ENCODE results near the gene TGFBR3. TPM values are rescaled to one million over a fixed set of nuclear protein-coding genes. Genes with fewer than 3 reads are reported as not detected.
A peak's percentile ranks its signal among the peaks of the same experiment; 100 is the strongest.

TGFBR3 gene
- total RNA-seq, 1 experiment from 2014 or later, result 14.5 TPM

DNA sequence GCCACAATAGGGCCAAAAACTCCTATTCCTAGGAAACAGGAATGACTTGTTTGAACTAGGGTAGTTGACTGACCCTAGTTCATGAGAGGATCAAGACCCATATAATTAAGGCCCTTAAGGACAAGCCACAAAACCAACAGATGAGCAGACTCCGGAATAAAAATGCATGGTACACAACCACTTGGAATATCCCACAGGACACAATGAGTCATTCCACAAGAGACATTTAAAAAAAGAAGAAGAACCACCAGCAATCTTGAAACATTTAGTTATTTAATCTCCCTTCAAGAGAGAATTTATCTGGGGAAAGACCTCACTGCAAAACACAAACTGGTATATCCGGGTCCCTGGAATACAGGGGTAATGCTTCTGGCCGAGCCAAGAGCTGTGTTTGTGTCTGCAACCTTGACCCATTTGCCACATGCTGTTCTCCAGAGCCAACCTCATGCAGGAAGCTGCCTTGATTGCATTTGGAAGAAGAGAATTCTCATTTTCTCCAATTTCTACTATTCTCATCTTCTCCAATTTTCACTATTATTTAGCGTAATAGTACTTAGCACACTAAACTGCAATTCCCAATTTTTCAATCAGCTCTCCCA, 135.5 kb downstream of the TGFBR3 start:
- ChIA-PET CTCF (no interaction called here), POLR2A (no interaction called here)
- Histone ChIP-seq H3K4me3 (ENCODE audit: low read depth in 2 of 2, low read length in 2 of 2) (no peak overlapping the region), H3K27me3 (ENCODE audit: control insufficient read depth, insufficient read depth, low read length) (no peaks in the 10 kb centered on the region), H3K27ac (ENCODE audit: low read length) (peak overlapping the region; percentile 37; the same call in 1 of the 2 replicates), H3K4me1 (ENCODE audit: control insufficient read depth, insufficient read depth, low read length) (peaks cover 12% of the 10 kb centered on the region; the same call in 1 of the 2 replicates), H3K9me3 (ENCODE audit: control insufficient read depth, insufficient read depth, low read depth, low read length) (peaks cover 11% of the 10 kb centered on the region; the same call in 1 of the 2 replicates), H3K36me3 (ENCODE audit: control insufficient read depth, insufficient read depth, low read length) (no peaks in the 10 kb centered on the region)
- DNase-seq (ENCODE audit: low read depth, low spot score) (no peak), ATAC-seq (no peak)
- TF ChIP-seq SIN3A (IDR thresholded peaks at IDR 0.05; ENCODE audit: borderline replicate concordance, insufficient read depth, low read depth, low read length) (no peak), POLR2AphosphoS5 (IDR thresholded peaks at IDR 0.05; ENCODE audit: low read depth, low read length) (no peak)
- TF ChIP-seq, protein P1, sequence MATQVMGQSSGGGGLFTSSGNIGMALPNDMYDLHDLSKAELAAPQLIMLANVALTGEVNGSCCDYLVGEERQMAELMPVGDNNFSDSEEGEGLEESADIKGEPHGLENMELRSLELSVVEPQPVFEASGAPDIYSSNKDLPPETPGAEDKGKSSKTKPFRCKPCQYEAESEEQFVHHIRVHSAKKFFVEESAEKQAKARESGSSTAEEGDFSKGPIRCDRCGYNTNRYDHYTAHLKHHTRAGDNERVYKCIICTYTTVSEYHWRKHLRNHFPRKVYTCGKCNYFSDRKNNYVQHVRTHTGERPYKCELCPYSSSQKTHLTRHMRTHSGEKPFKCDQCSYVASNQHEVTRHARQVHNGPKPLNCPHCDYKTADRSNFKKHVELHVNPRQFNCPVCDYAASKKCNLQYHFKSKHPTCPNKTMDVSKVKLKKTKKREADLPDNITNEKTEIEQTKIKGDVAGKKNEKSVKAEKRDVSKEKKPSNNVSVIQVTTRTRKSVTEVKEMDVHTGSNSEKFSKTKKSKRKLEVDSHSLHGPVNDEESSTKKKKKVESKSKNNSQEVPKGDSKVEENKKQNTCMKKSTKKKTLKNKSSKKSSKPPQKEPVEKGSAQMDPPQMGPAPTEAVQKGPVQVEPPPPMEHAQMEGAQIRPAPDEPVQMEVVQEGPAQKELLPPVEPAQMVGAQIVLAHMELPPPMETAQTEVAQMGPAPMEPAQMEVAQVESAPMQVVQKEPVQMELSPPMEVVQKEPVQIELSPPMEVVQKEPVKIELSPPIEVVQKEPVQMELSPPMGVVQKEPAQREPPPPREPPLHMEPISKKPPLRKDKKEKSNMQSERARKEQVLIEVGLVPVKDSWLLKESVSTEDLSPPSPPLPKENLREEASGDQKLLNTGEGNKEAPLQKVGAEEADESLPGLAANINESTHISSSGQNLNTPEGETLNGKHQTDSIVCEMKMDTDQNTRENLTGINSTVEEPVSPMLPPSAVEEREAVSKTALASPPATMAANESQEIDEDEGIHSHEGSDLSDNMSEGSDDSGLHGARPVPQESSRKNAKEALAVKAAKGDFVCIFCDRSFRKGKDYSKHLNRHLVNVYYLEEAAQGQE (IDR thresholded peaks at IDR 0.05; ENCODE audit: insufficient read depth in 1 of 2, low read depth in 2 of 2, low read length in 1 of 2), result no peak
- TF ChIP-seq, protein P2, sequence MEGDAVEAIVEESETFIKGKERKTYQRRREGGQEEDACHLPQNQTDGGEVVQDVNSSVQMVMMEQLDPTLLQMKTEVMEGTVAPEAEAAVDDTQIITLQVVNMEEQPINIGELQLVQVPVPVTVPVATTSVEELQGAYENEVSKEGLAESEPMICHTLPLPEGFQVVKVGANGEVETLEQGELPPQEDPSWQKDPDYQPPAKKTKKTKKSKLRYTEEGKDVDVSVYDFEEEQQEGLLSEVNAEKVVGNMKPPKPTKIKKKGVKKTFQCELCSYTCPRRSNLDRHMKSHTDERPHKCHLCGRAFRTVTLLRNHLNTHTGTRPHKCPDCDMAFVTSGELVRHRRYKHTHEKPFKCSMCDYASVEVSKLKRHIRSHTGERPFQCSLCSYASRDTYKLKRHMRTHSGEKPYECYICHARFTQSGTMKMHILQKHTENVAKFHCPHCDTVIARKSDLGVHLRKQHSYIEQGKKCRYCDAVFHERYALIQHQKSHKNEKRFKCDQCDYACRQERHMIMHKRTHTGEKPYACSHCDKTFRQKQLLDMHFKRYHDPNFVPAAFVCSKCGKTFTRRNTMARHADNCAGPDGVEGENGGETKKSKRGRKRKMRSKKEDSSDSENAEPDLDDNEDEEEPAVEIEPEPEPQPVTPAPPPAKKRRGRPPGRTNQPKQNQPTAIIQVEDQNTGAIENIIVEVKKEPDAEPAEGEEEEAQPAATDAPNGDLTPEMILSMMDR (IDR thresholded peaks at IDR 0.05), result no peak
- in situ Hi-C loops (cut with HindIII; ENCODE audit: low pct_unique_long_range_greater_than_20kb, low sequenced_read_pairs), result no loop called here
- intact Hi-C loops (cut with micrococcal nuclease; ENCODE audit: unreplicated experiment), result no loop called here
- no TSS peak for BruUV-seq (replicated peaks)

DNA sequence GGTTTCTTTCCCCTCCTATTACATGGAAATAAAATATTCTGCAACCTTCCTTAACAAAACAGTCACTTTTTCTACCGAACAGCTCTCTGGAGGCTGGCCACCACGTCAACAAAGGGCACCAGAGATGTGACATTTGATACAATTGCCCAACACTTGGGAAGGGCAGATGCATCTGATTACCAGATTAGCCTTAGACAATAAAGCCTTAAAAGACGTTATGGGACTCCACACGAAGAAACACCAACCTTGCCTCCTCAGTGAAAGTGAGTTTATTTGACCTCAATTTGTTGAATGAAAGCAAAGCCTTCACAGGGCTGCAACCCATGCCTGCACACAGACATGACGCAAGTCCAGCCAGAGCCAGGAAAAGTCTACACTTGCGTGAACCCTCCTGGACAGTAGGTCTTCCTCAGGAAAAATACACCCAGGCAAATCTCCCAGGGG, 136.1 kb downstream of the TGFBR3 start:
- TF ChIP-seq SIN3A (IDR thresholded peaks at IDR 0.05; ENCODE audit: borderline replicate concordance, insufficient read depth, low read depth, low read length), result no peak
- TF ChIP-seq, protein P1 (IDR thresholded peaks at IDR 0.05; ENCODE audit: insufficient read depth in 1 of 2, low read depth in 2 of 2, low read length in 1 of 2), result no peak
- TF ChIP-seq, protein P2 (IDR thresholded peaks at IDR 0.05), result no peak
- TF ChIP-seq TCF7L2 (IDR thresholded peaks at IDR 0.05; ENCODE audit: low read depth, low read length), result no peak
- Histone ChIP-seq H3K27me3 (ENCODE audit: control insufficient read depth, insufficient read depth, low read length) (no peaks in the 10 kb centered on the region), H3K36me3 (ENCODE audit: control insufficient read depth, insufficient read depth, low read length) (no peaks in the 10 kb centered on the region), H3K9me3 (ENCODE audit: control insufficient read depth, insufficient read depth, low read depth, low read length) (peaks cover 11% of the 10 kb centered on the region; the same call in 1 of the 2 replicates), H3K4me3 (ENCODE audit: low read depth in 2 of 2, low read length in 2 of 2) (no peak overlapping the region), H3K27ac (ENCODE audit: low read length) (0 out of 2 replicates have a peak overlapping the region, but pooled peaks have one; percentile 8), H3K4me1 (ENCODE audit: control insufficient read depth, insufficient read depth, low read length) (peaks cover 18% of the 10 kb centered on the region)
- ChIA-PET CTCF (no interaction called here), POLR2A (no interaction called here)
- intact Hi-C loops (cut with micrococcal nuclease; ENCODE audit: unreplicated experiment), result no loop called here
- no TSS peak for BruUV-seq (replicated peaks)
- DNase-seq (ENCODE audit: low read depth, low spot score) (no peak), ATAC-seq (no peak)
- in situ Hi-C loops (cut with HindIII; ENCODE audit: low pct_unique_long_range_greater_than_20kb, low sequenced_read_pairs), result no loop called here

Measured in Panc1 (cell line).